Activated B cell treated with CpG ODN at 0.5 μM for 24 hours (primary cell): ENCODE measurements around the gene CCL22. TPM values are rescaled to one million over a fixed set of nuclear protein-coding genes. Genes with fewer than 3 reads are reported as not detected.

Experiments
- ATAC-seq: fragments of 200-7000 bp; cut with Tn5 transposase; one replicate; pipeline ENCODE4 v1.10.0; 2021; ENCODE audit warnings: low read depth, mild to moderate bottlenecking, moderate library complexity
- CTCF ChIA-PET: fragments of 350-600 bp; sonication (Branson Sonifier 250); formaldehyde crosslinking; loops from one replicate; lab custom pipeline; 2021; ENCODE audit warnings: antibody characterized with exemption; lab: Charles Lee
- POLR2A ChIA-PET: fragments of 350-600 bp; sonication (Branson Sonifier 250); formaldehyde crosslinking; loops from one replicate; lab custom pipeline; 2021; ENCODE audit warnings: antibody characterized with exemption; lab: Charles Lee
- DNase-seq: peaks from one replicate; pipeline ENCODE4 v3.0.0; 2022
- H3K27ac Mint-ChIP-seq: one replicate; pipeline ENCODE4 v1.8.0; 2020; ENCODE audit warnings: mixed read lengths
- H3K27me3 Mint-ChIP-seq: one replicate; pipeline ENCODE4 v1.8.0; 2021; ENCODE audit warnings: mixed read lengths
- H3K36me3 Mint-ChIP-seq: one replicate; pipeline ENCODE4 v1.8.0; 2021; ENCODE audit warnings: low read depth, mixed read lengths
- H3K4me1 Mint-ChIP-seq: one replicate; pipeline ENCODE4 v1.8.0; 2021; ENCODE audit warnings: mixed read lengths
- H3K4me3 Mint-ChIP-seq: one replicate; pipeline ENCODE4 v1.8.0; 2020; ENCODE audit warnings: mild to moderate bottlenecking, mixed read lengths
- H3K9me3 Mint-ChIP-seq: one replicate; pipeline ENCODE4 v1.8.0; 2020; ENCODE audit warnings: mixed read lengths
- CTCF ChIP-seq: fragments of 200-600 bp; IDR thresholded peaks from one replicate; pipeline ENCODE4 v1.8.0; 2022; ENCODE audit warnings: antibody characterized with exemption, mild to moderate bottlenecking
- intact Hi-C: fragments of 100-400 bp; cut with micrococcal nuclease; formaldehyde crosslinking; loops from one replicate; pipeline ENCODE4 v1.15.1; 2024
- total RNA-seq: library from RNA; stranded (reverse); gene quantifications from 2 replicates; pipeline ENCODE4 v1.2.3, GENCODE V29; 2022

The CCL22 gene
- total RNA-seq, 1 donor from 2014 or later: 288 TPM

GRCh38 chr16:57413301-57413730, 54.7 kb downstream of the CCL22 start:
- CTCF ChIA-PET: interaction anchor here (0.6 to 1.7 kb wide), 7 partner anchors 25 to 235 kb away, joined by 3 to 15 read pairs (median 3); partner anchors contain the start of gene ARL2BP
- Mint-ChIP-seq H3K36me3 (no peaks in the 10 kb centered on the region), H3K9me3 (no peaks in the 10 kb centered on the region), H3K27ac (peak overlapping the region; percentile 81), H3K4me3 (peak overlapping the region; percentile 69), H3K4me1 (peaks cover 68% of the 10 kb centered on the region), H3K27me3 (no peaks in the 10 kb centered on the region)
- POLR2A ChIA-PET: interaction anchor here (0.8 to 3.7 kb wide), 16 partner anchors 13 to 227 kb away, joined by 3 to 22 read pairs (median 8); partner anchors contain the start of genes CIAPIN1, COQ9, POLR2C and PSME3IP1
- peak; percentile 52 for DNase-seq
- ATAC-seq: peak; percentile 89
- TF ChIP-seq CTCF: no peak
- intact Hi-C loops: loop anchor here (1.0 to 10.0 kb wide), 10 partner anchors 13 to 449 kb away; partner anchors contain the start of genes CCL22, CETP and KATNB1

GRCh38 chr16:57413733-57414132, 55.1 kb downstream of the CCL22 start:
- Mint-ChIP-seq H3K36me3 (no peaks in the 10 kb centered on the region), H3K4me3 (peak overlapping the region; percentile 69), H3K27ac (peak overlapping the region; percentile 81), H3K27me3 (no peaks in the 10 kb centered on the region), H3K9me3 (no peaks in the 10 kb centered on the region), H3K4me1 (peaks cover 71% of the 10 kb centered on the region)
- no peak for DNase-seq
- CTCF ChIA-PET: interaction anchor here (0.6 to 1.7 kb wide), 6 partner anchors 26 to 234 kb away, joined by 3 to 15 read pairs (median 3); partner anchors contain the start of gene ARL2BP
- TF ChIP-seq CTCF: no peak
- peak; percentile 28 for ATAC-seq
- intact Hi-C loops: loop anchor here (1.0 to 10.0 kb wide), 10 partner anchors 13 to 449 kb away; partner anchors contain the start of genes CCL22, CETP and KATNB1
- POLR2A ChIA-PET: interaction anchor here (0.8 to 3.7 kb wide), 16 partner anchors 13 to 228 kb away, joined by 3 to 22 read pairs (median 8); partner anchors contain the start of genes CIAPIN1, COQ9, POLR2C and PSME3IP1

Other genes starting within 250 kb of the CCL22 start
- 131 and 147 TPM in 2 replicates for gene PSME3IP1, start 172.7 kb upstream of the CCL22 start, total RNA-seq
- 32.6 and 39.9 TPM in 2 replicates for gene RSPRY1, start 172.5 kb upstream of the CCL22 start, total RNA-seq
- 27.1 and 29.4 TPM in 2 replicates for gene ARL2BP, start 113.5 kb upstream of the CCL22 start, total RNA-seq
- not detected in 2 replicates for gene PLLP, start 74.1 kb upstream of the CCL22 start, total RNA-seq
- gene CX3CL1, start 13.7 kb downstream of the CCL22 start, total RNA-seq: 0.27 and 0.31 TPM in 2 replicates
- 6.7 and 7.0 TPM in 2 replicates for gene CCL17, start 46.0 kb downstream of the CCL22 start, total RNA-seq
- 47.1 and 52.3 TPM in 2 replicates for gene CIAPIN1, start 88.6 kb downstream of the CCL22 start, total RNA-seq
- gene COQ9, start 88.7 kb downstream of the CCL22 start, total RNA-seq: 30.4 and 34.1 TPM in 2 replicates
- gene POLR2C, start 103.9 kb downstream of the CCL22 start, total RNA-seq: 52.2 and 56.6 TPM in 2 replicates
- 0.66 and 0.73 TPM in 2 replicates for gene DOK4, start 127.7 kb downstream of the CCL22 start, total RNA-seq
- 15.5 TPM in 2 replicates for gene CCDC102A, start 177.8 kb downstream of the CCL22 start, total RNA-seq
- 22.2 and 23.0 TPM in 2 replicates for gene ADGRG5, start 183.9 kb downstream of the CCL22 start, total RNA-seq